HL-60 (cell line): ENCODE data around the gene TSTD2.

Experiments
- DNase-seq, 2 experiments: peaks; one replicate each; pipeline ENCODE4 v3.0.0-alpha.2; 2010 to 2020; ENCODE audit warnings: low read depth in 1 of 2, low spot score in 1 of 2
- H3K27ac ChIP-seq: fragments of 250-450 bp; sonication (Bioruptor Pico); replicated peaks from 2 replicates; pipeline ENCODE4 v1.5.1; 2020; ENCODE audit warnings: mild to moderate bottlenecking, moderate library complexity
- H3K27me3 ChIP-seq: fragments of 250-450 bp; sonication (Bioruptor Pico); 2 replicates; pipeline ENCODE4 v1.5.1; 2021; ENCODE audit warnings: mild to moderate bottlenecking, moderate library complexity; ENCODE audit not compliant: insufficient read depth, poor library complexity, severe bottlenecking
- H3K4me3 ChIP-seq: replicated peaks from 2 replicates; pipeline ENCODE4 v1.5.1; 2011; ENCODE audit warnings: mild to moderate bottlenecking, control low read depth, low read length; ENCODE audit not compliant: insufficient read depth
- CTCF ChIP-seq: IDR thresholded peaks from one replicate; pipeline ENCODE4 v1.5.1; 2011; ENCODE audit warnings: low read length, control low read depth, inconsistent platforms; ENCODE audit not compliant: insufficient read depth
- GABPA ChIP-seq: IDR thresholded peaks from 2 replicates; pipeline ENCODE4 v1.6.1; 2012; ENCODE audit warnings: low read depth
- POLR2AphosphoS5 ChIP-seq: IDR thresholded peaks from 2 replicates; pipeline ENCODE4 v1.6.1; 2012; ENCODE audit warnings: low read depth
- REST ChIP-seq: IDR thresholded peaks from 2 replicates; pipeline ENCODE4 v1.6.1; 2012; ENCODE audit warnings: low read depth; ENCODE audit not compliant: insufficient replicate concordance
- SPI1 ChIP-seq: IDR thresholded peaks from 2 replicates; pipeline ENCODE4 v1.6.1; 2012; ENCODE audit warnings: low read depth, mild to moderate bottlenecking, borderline replicate concordance

The TSTD2 gene

GRCh38 chr9:97553141-97553540 is 80.0 kb downstream of the TSTD2 start:
- TF ChIP-seq GABPA (no peak), CTCF (no peak), REST (no peak), SPI1 (no peak), POLR2AphosphoS5 (no peak)
- Histone ChIP-seq H3K4me3 (no peak overlapping the region), H3K27ac (no peak overlapping the region), H3K27me3 (no peaks in the 10 kb centered on the region)
- no peak for DNase-seq

GRCh38 chr9:97551308-97551707 is 81.9 kb downstream of the TSTD2 start:
- no peak for DNase-seq
- Histone ChIP-seq H3K27me3 (no peaks in the 10 kb centered on the region), H3K27ac (no peak overlapping the region), H3K4me3 (no peak overlapping the region)
- TF ChIP-seq REST (no peak), GABPA (no peak), CTCF (no peak), POLR2AphosphoS5 (no peak), SPI1 (no peak)

- Histone ChIP-seq H3K4me3 (no peak overlapping the region), H3K27ac (no peak overlapping the region), H3K27me3 (no peaks in the 10 kb centered on the region)
- DNase-seq, result no peak
- TF ChIP-seq POLR2AphosphoS5 (no peak), REST (no peak), CTCF (no peak), GABPA (no peak), SPI1 (no peak)
These were observed 82.8 kb downstream of the TSTD2 start for GRCh38 chr9:97550386-97550785.
